HK-2 (cell line): ENCODE results near the gene PLCB3.
A peak's percentile ranks its signal among the peaks of the same experiment; 100 is the strongest.

Experiments
- DNase-seq: peaks from one replicate; pipeline ENCODE4 v3.0.0-alpha.2; 2018; ENCODE audit not compliant: unreplicated experiment

Gene PLCB3

GRCh38 chr11:64285885-64286800, 34.8 kb downstream of the PLCB3 start:
- peak; percentile 31 for DNase-seq

- no peak for DNase-seq
Measured at GRCh38 chr11:64286801-64287159, 35.5 kb downstream of the PLCB3 start.

GRCh38 chr11:64287676-64288352, 36.5 kb downstream of the PLCB3 start:
- DNase-seq: no peak

- no peak for DNase-seq
Measured at GRCh38 chr11:64288353-64288750, 37.0 kb downstream of the PLCB3 start.

GRCh38 chr11:64289002-64289564, 37.8 kb downstream of the PLCB3 start:
- DNase-seq: no peak

GRCh38 chr11:64290352-64291261, 39.3 kb downstream of the PLCB3 start:
- no peak for DNase-seq

- DNase-seq: no peak
Measured at GRCh38 chr11:64291262-64291751, 40.0 kb downstream of the PLCB3 start, which contains the start of gene KCNK4. Gene KCNK4 (plus strand): TSS chr11:64291302. CDS start chr11:64293019, 1,717 bp downstream.

GRCh38 chr11:64291752-64292459, 40.6 kb downstream of the PLCB3 start:
- no peak for DNase-seq

- DNase-seq: no peak
Measured at GRCh38 chr11:64292460-64293254, 41.3 kb downstream of the PLCB3 start.

GRCh38 chr11:64294774-64295173, 43.4 kb downstream of the PLCB3 start:
- DNase-seq: no peak

- DNase-seq: no peak
Measured at GRCh38 chr11:64295760-64296159, 44.4 kb downstream of the PLCB3 start.

GRCh38 chr11:64296236-64296635, 44.9 kb downstream of the PLCB3 start:
- DNase-seq: no peak

GRCh38 chr11:64296830-64297698, 45.7 kb downstream of the PLCB3 start:
- DNase-seq: no peak

- no peak for DNase-seq
Measured at GRCh38 chr11:64297699-64298358, 46.5 kb downstream of the PLCB3 start.

- DNase-seq: no peak
Measured at GRCh38 chr11:64298966-64299846, 47.9 kb downstream of the PLCB3 start.

- DNase-seq: no peak
Measured at GRCh38 chr11:64299847-64300648, 48.7 kb downstream of the PLCB3 start, which contains the start of gene CATSPERZ. Gene CATSPERZ (plus strand): TSS chr11:64300358. CDS start chr11:64300411, 53 bp downstream.
